ENCODE data around the gene UTY.

UTY gene

DNA sequence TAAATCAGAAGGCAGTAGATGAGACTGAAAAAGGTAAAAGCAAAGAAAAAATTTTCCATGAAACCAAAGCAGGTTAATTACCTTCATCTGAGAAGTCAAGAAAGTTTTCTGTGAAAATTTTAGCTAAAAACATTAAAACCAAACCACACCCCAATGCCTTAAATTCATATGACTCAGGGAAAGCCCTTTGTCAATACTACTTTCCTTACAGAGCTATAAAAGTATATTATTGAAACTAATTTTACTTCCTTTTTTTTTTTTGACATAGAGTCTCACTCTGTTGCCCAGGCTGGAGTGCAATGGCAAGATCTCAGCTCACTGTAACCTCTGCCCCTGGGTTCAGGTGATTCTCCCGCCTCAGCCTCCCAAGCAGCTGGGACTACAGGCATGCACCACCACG, 117.2 kb downstream of the UTY start:
- DNase-seq (ENCODE audit: low read depth), result no peak
- TF ChIP-seq, protein P1, sequence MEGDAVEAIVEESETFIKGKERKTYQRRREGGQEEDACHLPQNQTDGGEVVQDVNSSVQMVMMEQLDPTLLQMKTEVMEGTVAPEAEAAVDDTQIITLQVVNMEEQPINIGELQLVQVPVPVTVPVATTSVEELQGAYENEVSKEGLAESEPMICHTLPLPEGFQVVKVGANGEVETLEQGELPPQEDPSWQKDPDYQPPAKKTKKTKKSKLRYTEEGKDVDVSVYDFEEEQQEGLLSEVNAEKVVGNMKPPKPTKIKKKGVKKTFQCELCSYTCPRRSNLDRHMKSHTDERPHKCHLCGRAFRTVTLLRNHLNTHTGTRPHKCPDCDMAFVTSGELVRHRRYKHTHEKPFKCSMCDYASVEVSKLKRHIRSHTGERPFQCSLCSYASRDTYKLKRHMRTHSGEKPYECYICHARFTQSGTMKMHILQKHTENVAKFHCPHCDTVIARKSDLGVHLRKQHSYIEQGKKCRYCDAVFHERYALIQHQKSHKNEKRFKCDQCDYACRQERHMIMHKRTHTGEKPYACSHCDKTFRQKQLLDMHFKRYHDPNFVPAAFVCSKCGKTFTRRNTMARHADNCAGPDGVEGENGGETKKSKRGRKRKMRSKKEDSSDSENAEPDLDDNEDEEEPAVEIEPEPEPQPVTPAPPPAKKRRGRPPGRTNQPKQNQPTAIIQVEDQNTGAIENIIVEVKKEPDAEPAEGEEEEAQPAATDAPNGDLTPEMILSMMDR (conservative IDR thresholded peaks at IDR 0.05; ENCODE audit: low read depth, low read length), result no peak
- no peak overlapping the region for H3K4me3 ChIP-seq (ENCODE audit: low read length)

DNA sequence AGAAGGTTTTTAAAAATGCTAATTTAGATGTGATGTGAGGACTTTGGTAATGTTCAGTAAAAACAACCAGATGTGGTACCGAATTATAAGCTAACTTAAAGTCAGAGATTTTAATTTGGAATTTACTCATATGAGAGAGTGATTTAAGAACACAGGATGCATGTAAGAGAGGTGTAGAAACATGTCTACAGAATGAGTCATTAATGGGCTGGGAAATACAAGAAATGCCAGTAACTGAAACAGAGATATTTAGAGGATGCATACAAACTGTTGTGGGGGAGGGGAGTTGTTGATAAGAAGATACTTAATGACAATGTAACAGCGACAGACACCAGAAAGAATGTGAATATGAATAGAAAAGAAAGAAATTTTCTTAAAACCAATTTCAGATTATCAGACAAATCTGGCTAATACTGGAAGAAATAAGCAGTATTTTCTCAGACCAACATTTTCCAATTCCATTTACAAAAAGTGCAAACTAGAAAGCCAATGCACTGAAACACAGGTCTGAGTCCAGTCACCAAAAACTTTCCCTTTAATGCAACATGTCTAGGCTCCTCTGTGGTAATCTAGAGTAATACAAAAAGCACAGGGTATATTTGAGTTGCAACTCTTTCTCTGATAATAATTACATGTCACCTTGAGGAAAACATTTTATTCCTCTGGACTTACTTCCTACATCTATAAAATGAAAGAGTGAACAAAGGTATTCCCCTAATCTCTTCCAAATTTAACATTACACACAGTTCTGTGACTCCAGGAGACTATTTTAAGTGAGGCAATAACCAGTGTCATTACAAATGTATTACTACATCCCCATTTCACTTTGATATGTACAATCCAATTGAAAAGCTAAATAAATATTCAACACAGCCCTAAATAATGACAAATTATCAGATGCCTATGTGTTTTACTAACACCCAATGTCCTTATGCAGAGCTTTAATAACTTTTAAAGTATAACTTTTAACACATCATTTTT, 117.9 kb downstream of the UTY start:
- TF ChIP-seq, protein P1 (conservative IDR thresholded peaks at IDR 0.05; ENCODE audit: low read depth, low read length), result no peak
- DNase-seq (ENCODE audit: low read depth), result no peak
- H3K4me3 ChIP-seq (ENCODE audit: low read length), result no peak overlapping the region

DNA sequence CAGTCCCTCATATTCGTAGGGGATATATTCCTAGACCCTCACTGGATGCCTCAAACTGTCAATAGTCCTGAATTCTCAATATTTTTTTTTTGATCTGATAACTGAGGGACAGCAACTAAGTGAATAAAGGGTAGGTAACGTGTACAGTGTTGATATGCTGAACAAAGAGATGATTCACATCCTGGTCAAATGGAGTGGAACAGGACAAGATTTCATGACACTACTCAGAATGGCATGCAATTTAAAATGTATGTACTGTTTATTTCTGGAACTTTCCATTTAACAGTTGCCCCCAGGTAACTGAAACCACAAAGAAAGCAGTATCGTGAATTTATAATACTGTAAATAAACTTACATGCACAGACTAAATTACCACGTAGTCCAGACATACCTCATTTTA, 128.4 kb downstream of the UTY start:
- no peak for DNase-seq (ENCODE audit: low read depth)
- H3K4me3 ChIP-seq (ENCODE audit: low read length), result no peak overlapping the region
- TF ChIP-seq, protein P1 (conservative IDR thresholded peaks at IDR 0.05; ENCODE audit: low read depth, low read length), result no peak

DNA sequence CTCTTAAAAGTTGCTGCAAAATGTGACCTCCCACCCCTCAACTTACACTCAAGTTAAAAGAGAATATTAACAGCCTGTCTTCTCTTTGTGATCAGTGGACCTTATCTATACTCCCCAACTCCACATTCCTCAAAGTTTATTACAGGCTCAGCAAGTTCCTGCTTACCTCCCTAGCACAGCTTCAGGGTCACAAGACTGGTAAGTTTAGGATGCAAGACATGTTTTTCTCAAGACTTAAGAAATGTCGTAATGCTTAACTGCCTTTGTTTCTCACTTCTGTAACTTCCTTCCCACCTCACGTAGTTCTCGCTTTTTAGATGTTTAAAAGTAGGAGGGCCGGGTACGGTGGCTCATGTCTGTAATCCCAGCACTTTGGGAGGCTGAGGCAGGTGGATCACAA, 132.7 kb downstream of the UTY start:
- no peak overlapping the region for H3K4me3 ChIP-seq (ENCODE audit: low read length)
- TF ChIP-seq, protein P1 (conservative IDR thresholded peaks at IDR 0.05; ENCODE audit: low read depth, low read length), result no peak
- no peak for DNase-seq (ENCODE audit: low read depth)

DNA sequence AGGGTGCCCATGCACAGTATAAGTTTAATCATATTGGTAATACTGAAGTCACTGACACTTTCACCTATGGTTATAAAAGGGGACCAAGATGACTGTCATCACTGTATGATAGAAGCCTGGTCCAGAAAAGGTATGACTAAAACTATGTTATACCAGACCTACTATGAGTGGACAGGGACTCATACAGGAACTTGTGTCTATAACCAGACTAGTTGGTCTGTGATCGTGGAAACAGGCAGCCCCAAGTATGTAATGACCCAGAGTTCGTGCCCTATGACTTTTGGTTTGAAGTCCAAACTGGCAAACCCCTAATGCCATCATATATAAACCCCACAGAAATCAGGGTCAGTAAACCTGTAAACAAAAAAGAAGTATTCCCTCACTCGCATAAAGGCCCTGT, 134.3 kb downstream of the UTY start:
- TF ChIP-seq, protein P1 (conservative IDR thresholded peaks at IDR 0.05; ENCODE audit: low read depth, low read length), result no peak
- H3K4me3 ChIP-seq (ENCODE audit: low read length), result no peak overlapping the region
- no peak for DNase-seq (ENCODE audit: low read depth)

DNA sequence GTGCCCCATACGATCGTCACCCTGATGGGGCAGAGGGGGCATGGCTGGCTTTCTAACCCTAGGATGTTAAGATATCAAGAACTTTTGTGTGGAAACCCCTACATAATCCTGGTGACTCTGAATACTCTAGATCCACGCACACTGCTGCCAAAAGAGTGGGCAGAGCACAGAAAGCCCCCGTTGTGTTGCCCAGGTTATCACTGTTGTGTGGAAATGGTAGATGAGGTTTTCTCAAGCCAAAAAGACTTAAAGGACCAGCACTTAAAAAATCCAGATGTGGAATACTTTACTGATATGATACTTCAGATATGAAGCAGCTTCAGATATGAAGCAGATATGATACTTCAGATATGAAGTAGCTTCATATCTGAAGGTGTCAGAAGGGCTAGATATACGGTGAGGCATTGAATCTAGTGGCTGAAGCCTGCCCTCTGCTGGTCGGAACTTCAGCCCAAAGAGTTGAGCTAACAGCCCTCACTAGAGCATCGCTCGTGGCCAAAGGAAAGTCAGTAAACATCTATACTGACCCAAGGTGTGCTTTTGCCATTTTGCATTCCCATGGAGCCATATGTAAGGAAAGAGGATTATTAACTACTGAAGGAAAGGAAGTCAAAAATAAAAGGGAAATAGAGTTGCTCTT, 136.4 kb downstream of the UTY start:
- H3K4me3 ChIP-seq (ENCODE audit: low read length), result no peak overlapping the region
- DNase-seq (ENCODE audit: low read depth), result no peak
- TF ChIP-seq, protein P1 (conservative IDR thresholded peaks at IDR 0.05; ENCODE audit: low read depth, low read length), result no peak
